Right renal cortex interstitium (tissue), 3 donors: Measurements from ENCODE around the gene KCNJ9. TPM values are rescaled to one million over a fixed set of nuclear protein-coding genes. Genes with fewer than 3 reads are reported as not detected.

ENCODE experiments used
- DNase-seq, 3 donors: peaks; one replicate each; pipeline ENCODE4 v3.0.0-alpha.2; 2013; ENCODE audit warnings: low read depth in 3 of 3, low spot score in 2 of 3
- polyA plus RNA-seq, 3 donors: library from polyadenylated mRNA; unstranded; fragments of 120-200 nt; gene quantifications; one replicate each; pipeline ENCODE4 v1.2.1, GENCODE V29; 2013; ENCODE audit not compliant: insufficient read length in 3 of 3

The KCNJ9 gene
- polyA plus RNA-seq, 3 donors, result 0.08 to 0.12 (median 0.08) TPM

- DNase-seq, result no peak
These were observed 4.5 kb downstream of the KCNJ9 start for GRCh38 chr1:160085686-160086455.

- no peak for DNase-seq
These were observed 5.1 kb downstream of the KCNJ9 start for GRCh38 chr1:160086456-160086892.

GRCh38 chr1:160087118-160087662, 5.9 kb downstream of the KCNJ9 start:
- no peak for DNase-seq

- DNase-seq, result no peak
These were observed 8.5 kb downstream of the KCNJ9 start for GRCh38 chr1:160089883-160090282.

- no peak for DNase-seq
These were observed 9.4 kb downstream of the KCNJ9 start for GRCh38 chr1:160090760-160091159.

- DNase-seq, result no peak
These were observed 10.4 kb downstream of the KCNJ9 start for GRCh38 chr1:160091666-160092223.

- DNase-seq, result no peak
These were observed 11.2 kb downstream of the KCNJ9 start for GRCh38 chr1:160092366-160093068.

DNA sequence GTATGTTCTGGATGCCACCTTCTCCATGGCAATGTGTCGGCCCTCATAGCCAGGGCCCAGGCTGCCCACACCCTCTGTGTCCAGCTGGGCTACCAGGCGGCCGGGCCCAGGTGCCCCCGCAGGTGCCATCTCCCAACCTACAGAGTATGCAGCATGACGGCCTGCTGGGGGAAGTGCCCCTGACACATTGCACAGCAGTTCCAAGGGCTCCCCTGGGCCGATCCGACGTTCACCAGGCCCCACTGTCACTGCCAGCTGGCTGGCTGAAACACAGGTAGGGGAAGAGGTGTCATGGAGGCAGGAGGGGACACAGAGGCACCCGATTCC, 11.7 kb downstream of the KCNJ9 start:
- DNase-seq, result no peak

GRCh38 chr1:160093624-160094290, 12.4 kb downstream of the KCNJ9 start:
- DNase-seq, result no peak

DNA sequence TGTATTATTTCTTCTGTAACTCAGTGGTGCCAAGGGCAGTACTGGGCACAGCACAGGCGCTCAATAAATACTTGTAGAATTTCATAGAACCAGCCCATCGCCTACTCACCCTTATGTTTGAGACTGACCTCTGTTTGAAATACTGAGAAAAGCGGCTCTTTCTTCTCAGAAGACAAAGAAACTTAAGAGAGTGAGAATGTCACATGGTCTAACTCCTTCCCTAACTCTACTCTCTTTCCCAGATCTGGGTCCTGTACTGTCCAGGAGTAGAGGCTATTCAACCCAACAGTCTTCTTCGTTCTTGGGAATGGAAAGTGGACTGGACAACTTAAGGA, 12.9 kb downstream of the KCNJ9 start:
- DNase-seq, result no peak

- DNase-seq, result no peak
These were observed 13.5 kb downstream of the KCNJ9 start for GRCh38 chr1:160094806-160095205.

DNA sequence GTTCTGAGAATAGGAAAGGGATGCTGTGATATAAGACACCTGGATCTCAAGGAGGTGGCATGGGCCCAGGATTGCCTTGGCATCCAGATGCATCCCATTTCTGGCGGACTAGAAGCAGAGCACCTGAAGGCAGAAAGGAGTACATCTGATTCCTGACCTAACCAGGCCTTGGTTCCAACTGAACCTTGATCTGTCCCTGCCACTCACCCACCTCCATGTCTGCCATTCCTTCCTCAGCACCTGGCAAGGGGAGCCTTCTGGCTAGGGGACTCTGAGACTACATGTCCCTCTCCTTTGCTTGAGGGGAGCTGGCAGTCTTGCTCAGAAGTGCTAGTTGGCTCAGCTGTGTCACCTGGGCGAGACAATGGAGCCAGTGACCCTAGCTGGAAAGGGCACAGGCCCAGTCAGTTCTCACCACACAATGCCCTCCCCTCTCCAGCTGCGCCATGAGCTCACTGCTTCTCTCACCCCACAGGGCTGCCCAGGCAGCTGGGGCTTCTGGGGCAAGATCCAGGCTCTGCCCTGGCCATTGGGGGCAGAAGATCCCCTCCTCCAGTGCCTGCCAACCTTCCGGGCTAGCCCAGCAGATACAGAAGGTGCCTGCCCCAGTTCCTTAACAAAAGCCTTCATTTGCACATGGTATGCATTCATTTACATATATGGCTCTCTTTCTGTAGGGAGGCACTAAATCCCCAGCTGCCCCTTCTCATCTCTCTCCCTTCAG, 14.2 kb downstream of the KCNJ9 start:
- no peak for DNase-seq

DNA sequence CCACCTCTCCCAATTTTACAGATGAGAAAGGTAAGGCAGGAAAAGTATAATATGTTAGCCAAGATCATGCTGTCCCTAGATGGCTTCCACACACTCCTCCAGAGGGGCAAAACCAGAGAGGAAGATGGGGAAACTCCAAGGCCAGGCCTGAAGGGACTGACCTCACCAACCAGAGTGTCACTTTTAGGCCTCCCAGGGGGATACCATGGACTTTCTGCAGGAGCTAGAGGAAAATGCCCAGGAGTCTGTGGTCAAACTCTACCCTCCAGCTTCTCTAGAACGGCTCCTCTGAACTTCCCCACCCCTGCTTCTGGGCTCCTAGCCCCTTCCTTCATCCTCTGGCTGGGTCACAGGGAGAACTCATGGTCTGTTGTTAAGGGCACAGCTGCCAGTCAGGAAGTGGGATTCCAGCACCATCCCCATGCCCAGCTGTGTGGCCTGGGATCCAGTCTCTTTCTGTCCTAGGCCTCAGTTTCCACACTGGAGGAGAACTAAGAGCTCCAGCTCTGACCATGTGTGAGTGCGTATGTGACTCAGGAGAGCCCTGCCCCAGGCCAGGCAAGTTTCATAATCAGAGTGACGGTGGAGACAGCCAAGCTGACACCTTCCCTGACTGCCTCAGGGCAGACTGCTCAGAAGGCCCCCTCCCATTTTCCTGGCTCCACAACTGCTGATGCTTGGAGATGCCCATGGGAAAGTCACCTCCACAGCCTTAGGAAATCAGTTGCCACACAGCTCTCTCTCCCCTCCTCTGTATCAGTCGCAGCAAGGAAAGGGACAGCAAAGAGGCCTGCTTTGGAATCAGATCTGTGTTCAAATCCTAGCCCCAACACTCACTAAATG, 15.2 kb downstream of the KCNJ9 start:
- DNase-seq, result no peak

GRCh38 chr1:160097151-160097910, 16.0 kb downstream of the KCNJ9 start:
- no peak for DNase-seq

GRCh38 chr1:160097911-160098851, 16.8 kb downstream of the KCNJ9 start, which contains the start of gene IGSF8:
Gene IGSF8, minus strand, starts transcription at chr1:160098619. Its CDS starts 147 bp downstream, at chr1:160098472.
- DNase-seq, result no peak

DNA sequence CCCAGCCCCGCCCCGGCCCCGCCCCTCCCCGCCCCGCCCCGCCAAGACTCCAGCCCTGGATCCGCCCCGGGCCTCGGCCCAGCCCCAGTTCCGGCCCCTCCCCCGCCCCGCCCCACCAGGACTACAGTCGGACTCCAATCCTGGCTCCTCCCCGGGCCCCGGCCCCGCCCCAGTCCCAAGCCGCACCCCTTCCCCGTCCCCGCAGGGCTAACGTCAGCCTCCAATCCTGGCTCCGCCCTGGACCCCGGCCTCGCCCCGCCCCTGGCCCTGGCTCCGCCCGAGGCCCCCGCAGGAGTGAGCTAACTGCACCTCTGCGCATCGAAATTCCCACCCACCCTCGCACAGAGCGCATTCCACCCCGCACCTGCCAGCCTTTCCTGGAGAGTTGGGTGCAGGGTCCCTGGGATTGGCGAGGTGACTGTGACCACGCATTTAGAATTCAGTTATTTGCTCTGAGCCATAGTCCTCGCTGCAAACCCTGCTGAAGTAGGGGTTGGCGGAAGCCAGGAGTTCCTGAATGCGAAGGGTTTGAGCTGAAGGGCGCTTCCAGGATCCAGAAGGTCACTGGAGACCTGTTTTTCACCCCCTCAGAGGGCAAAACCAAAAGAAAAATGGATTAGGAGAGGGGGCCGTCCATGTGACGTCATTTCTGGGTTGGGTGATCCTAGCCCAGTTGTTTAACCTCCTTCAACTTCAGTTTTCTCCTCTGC, 17.7 kb downstream of the KCNJ9 start:
- peak; percentile 82 to 89 (median 86) for DNase-seq

GRCh38 chr1:160099716-160100375, 18.5 kb downstream of the KCNJ9 start:
- DNase-seq, result no peak
